HepG2 (cell line): Measurements from ENCODE around the gene TPX2. TPM values are rescaled to one million over a fixed set of nuclear protein-coding genes. Genes with fewer than 3 reads are reported as not detected.

Source experiments
- BCL3 ChIP-seq: sonication (generic); formaldehyde crosslinking; IDR thresholded peaks from 2 replicates; pipeline ENCODE4 v1.5.1; 2020; ENCODE audit warnings: mild to moderate bottlenecking, missing genetic modification reagents, moderate library complexity
- CENPBD1 ChIP-seq: sonication (generic); formaldehyde crosslinking; IDR thresholded peaks from 2 replicates; pipeline ENCODE4 v1.8.0; 2022; ENCODE audit warnings: missing genetic modification reagents, low read depth, mild to moderate bottlenecking, borderline replicate concordance
- GPN1 ChIP-seq: sonication (generic); formaldehyde crosslinking; IDR thresholded peaks from 2 replicates; pipeline ENCODE4 v1.5.1; 2020; ENCODE audit warnings: missing genetic modification reagents, borderline replicate concordance
- HOXD1 ChIP-seq: sonication (generic); formaldehyde crosslinking; IDR thresholded peaks from 2 replicates; pipeline ENCODE4 v1.5.0; 2020; ENCODE audit warnings: missing genetic modification reagents
- JUND ChIP-seq: sonication (generic); formaldehyde crosslinking; IDR thresholded peaks from 2 replicates; pipeline ENCODE4 v1.8.0; 2022; ENCODE audit warnings: mild to moderate bottlenecking, missing genetic modification reagents
- MXD3 ChIP-seq: IDR thresholded peaks from 2 replicates; pipeline ENCODE4 v1.6.1; 2016; ENCODE audit warnings: mild to moderate bottlenecking, missing biosample characterization, missing genetic modification reagents
- RAD21 ChIP-seq: fragments of 450-650 bp; formaldehyde crosslinking; IDR thresholded peaks from 2 replicates; pipeline ENCODE4 v1.5.0; 2020; ENCODE audit warnings: mild to moderate bottlenecking
- RBM22 ChIP-seq: fragments of 200-400 bp; formaldehyde crosslinking; optimal IDR thresholded peaks from 2 replicates; pipeline ENCODE3; 2017; ENCODE audit warnings: mild to moderate bottlenecking, low read length, moderate library complexity
- WIZ ChIP-seq: sonication (generic); formaldehyde crosslinking; IDR thresholded peaks from 2 replicates; pipeline ENCODE4 v1.5.1; 2020; ENCODE audit warnings: mild to moderate bottlenecking, missing genetic modification reagents
- ZBTB21 ChIP-seq: sonication (generic); formaldehyde crosslinking; IDR thresholded peaks from 2 replicates; pipeline ENCODE4 v1.4.0; 2020; ENCODE audit warnings: missing genetic modification reagents
- ZFP41 ChIP-seq: sonication (generic); formaldehyde crosslinking; IDR thresholded peaks from 2 replicates; pipeline ENCODE4 v1.4.0; 2020; ENCODE audit warnings: mild to moderate bottlenecking, missing genetic modification reagents, borderline replicate concordance
- ZIK1 ChIP-seq: sonication (generic); formaldehyde crosslinking; IDR thresholded peaks from 2 replicates; pipeline ENCODE4 v1.5.0; 2020; ENCODE audit warnings: mild to moderate bottlenecking, low read depth, missing genetic modification reagents, borderline replicate concordance
- ZNF296 ChIP-seq: sonication (generic); formaldehyde crosslinking; conservative IDR thresholded peaks from 2 replicates; pipeline ENCODE4 v1.5.0; 2020; ENCODE audit warnings: mild to moderate bottlenecking, missing genetic modification reagents
- ZNF510 ChIP-seq: sonication (generic); formaldehyde crosslinking; IDR thresholded peaks from 2 replicates; pipeline ENCODE4 v1.4.0; 2020; ENCODE audit warnings: low read depth, mild to moderate bottlenecking, missing genetic modification reagents
- ZNF652 ChIP-seq: IDR thresholded peaks from 2 replicates; pipeline ENCODE4 v1.6.1; 2016; ENCODE audit warnings: low read depth, borderline replicate concordance
- ZNF724P ChIP-seq: sonication (generic); formaldehyde crosslinking; IDR thresholded peaks from 2 replicates; pipeline ENCODE4 v1.8.0; 2022; ENCODE audit warnings: missing genetic modification reagents, borderline replicate concordance
- ZNF747 ChIP-seq: sonication (generic); formaldehyde crosslinking; IDR thresholded peaks from 2 replicates; pipeline ENCODE4 v1.8.1; 2023; ENCODE audit warnings: missing genetic modification reagents, mild to moderate bottlenecking, borderline replicate concordance
- ZNF788 ChIP-seq: sonication (generic); formaldehyde crosslinking; IDR thresholded peaks from 2 replicates; pipeline ENCODE4 v1.5.0; 2020; ENCODE audit warnings: mild to moderate bottlenecking, missing genetic modification reagents, borderline replicate concordance
- ZSCAN21 ChIP-seq: sonication (generic); formaldehyde crosslinking; IDR thresholded peaks from 2 replicates; pipeline ENCODE4 v1.8.0; 2022; ENCODE audit warnings: mild to moderate bottlenecking, missing genetic modification reagents, moderate library complexity, borderline replicate concordance
- ZSCAN22 ChIP-seq: sonication (generic); formaldehyde crosslinking; IDR thresholded peaks from 2 replicates; pipeline ENCODE4 v1.4.0; 2020; ENCODE audit warnings: mild to moderate bottlenecking, missing genetic modification reagents
- ZSCAN31 ChIP-seq: sonication (generic); formaldehyde crosslinking; IDR thresholded peaks from 2 replicates; pipeline ENCODE4 v1.5.0; 2020; ENCODE audit warnings: low read depth, mild to moderate bottlenecking, missing genetic modification reagents
- polyA plus RNA-seq, 8 experiments: library from polyadenylated mRNA; depleted of rRNA in 3 of 8; stranded (reverse) in 7 of 8; unstranded in 1 of 8; fragments of >200 nt; fragmentation: Illumina TruSeq in 4 of 8; extraction: Trizol in 4 of 8; gene quantifications; 2 replicates each; pipeline versions ENCODE4 v1.2.1 to v1.2.3, GENCODE V29; 2011 to 2016; ENCODE audit warnings: low read depth in 4 of 8, missing spikeins in 1 of 8, mixed read lengths in 1 of 8; ENCODE audit not compliant: insufficient read depth in 1 of 8
- total RNA-seq, 5 experiments: library from RNA; depleted of rRNA; stranded (reverse); fragments of >200 nt; fragmentation: Illumina TruSeq; extraction: Trizol; gene quantifications; 2 replicates each; pipeline ENCODE4 v1.2.3, GENCODE V29; 2016; ENCODE audit warnings: low read depth in 1 of 5
- TF ChIP-seq, protein P1 (sequence below): sonication (generic); formaldehyde crosslinking; IDR thresholded peaks from 2 replicates; pipeline ENCODE4 v1.8.1; 2023; ENCODE audit warnings: missing genetic modification reagents, inconsistent platforms, borderline replicate concordance
- TF ChIP-seq, protein P2 (sequence below): sonication (generic); formaldehyde crosslinking; IDR thresholded peaks from 2 replicates; pipeline ENCODE4 v1.8.0; 2022; ENCODE audit warnings: mild to moderate bottlenecking, missing genetic modification reagents, borderline replicate concordance
- TF ChIP-seq, protein P3 (sequence below): IDR thresholded peaks from 2 replicates; pipeline ENCODE4 v1.6.1; 2016; ENCODE audit warnings: missing genetic modification reagents, missing compliant biosample characterization

TPX2 gene
- total and polyA plus RNA-seq, 2 of the 13 experiments (the other 11 are each of a cell fraction or from before 2014, with no cell fraction given) = 34.3 to 124 TPM

GRCh38 chr20:31699801-31700728 lies 39.0 kb upstream of the TPX2 start (continued):
- TF ChIP-seq, protein P1, sequence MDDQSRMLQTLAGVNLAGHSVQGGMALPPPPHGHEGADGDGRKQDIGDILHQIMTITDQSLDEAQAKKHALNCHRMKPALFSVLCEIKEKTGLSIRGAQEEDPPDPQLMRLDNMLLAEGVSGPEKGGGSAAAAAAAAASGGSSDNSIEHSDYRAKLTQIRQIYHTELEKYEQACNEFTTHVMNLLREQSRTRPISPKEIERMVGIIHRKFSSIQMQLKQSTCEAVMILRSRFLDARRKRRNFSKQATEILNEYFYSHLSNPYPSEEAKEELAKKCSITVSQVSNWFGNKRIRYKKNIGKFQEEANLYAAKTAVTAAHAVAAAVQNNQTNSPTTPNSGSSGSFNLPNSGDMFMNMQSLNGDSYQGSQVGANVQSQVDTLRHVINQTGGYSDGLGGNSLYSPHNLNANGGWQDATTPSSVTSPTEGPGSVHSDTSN (CRISPR knock-in tag) = no peak
- TF ChIP-seq RAD21 (no peak), ZBTB21 (no peak), HOXD1 (CRISPR knock-in tag) (no peak), ZNF788 (CRISPR knock-in tag) (0 out of 2 replicates have a peak, but pooled peaks have one; percentile 32), BCL3 (0 out of 2 replicates have a peak, but pooled peaks have one; percentile 30), ZNF510 (CRISPR knock-in tag) (peak; percentile 20; the same call in 1 of the 2 replicates), ZNF747 (CRISPR knock-in tag) (no peak), GPN1 (CRISPR knock-in tag) (no peak), ZNF724P (CRISPR knock-in tag) (0 out of 2 replicates have a peak, but pooled peaks have one; percentile 49), JUND (CRISPR knock-in tag) (no peak), ZNF296 (CRISPR knock-in tag) (no peak), MXD3 (0 out of 2 replicates have a peak, but pooled peaks have one; percentile 20), ZSCAN31 (CRISPR knock-in tag) (no peak), ZNF652 (CRISPR knock-in tag) (no peak), WIZ (CRISPR knock-in tag) (no peak), ZSCAN21 (CRISPR knock-in tag) (no peak), CENPBD1 (no peak), ZFP41 (no peak), ZIK1 (no peak), ZSCAN22 (CRISPR knock-in tag) (no peak), RBM22 (peak; percentile 47)
- TF ChIP-seq, protein P2, sequence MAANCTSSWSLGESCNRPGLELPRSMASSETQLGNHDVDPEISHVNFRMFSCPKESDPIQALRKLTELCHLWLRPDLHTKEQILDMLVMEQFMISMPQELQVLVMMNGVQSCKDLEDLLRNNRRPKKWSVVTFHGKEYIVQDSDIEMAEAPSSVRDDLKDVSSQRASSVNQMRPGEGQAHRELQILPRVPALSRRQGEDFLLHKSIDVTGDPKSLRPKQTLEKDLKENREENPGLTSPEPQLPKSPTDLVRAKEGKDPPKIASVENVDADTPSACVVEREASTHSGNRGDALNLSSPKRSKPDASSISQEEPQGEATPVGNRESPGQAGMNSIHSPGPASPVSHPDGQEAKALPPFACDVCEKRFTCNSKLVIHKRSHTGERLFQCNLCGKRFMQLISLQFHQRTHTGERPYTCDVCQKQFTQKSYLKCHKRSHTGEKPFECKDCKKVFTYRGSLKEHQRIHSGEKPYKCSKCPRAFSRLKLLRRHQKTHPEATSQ (CRISPR knock-in tag) = no peak
- TF ChIP-seq, protein P3, sequence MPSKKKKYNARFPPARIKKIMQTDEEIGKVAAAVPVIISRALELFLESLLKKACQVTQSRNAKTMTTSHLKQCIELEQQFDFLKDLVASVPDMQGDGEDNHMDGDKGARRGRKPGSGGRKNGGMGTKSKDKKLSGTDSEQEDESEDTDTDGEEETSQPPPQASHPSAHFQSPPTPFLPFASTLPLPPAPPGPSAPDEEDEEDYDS (CRISPR knock-in tag) = no peak
